ENCODE results near the gene PKNOX2. TPM values are rescaled to one million over a fixed set of nuclear protein-coding genes. Genes with fewer than 3 reads are reported as not detected.

Gene PKNOX2
- total and polyA plus RNA-seq, 7 donors = 0.23 to 4.7 (median 1.4) TPM

DNA sequence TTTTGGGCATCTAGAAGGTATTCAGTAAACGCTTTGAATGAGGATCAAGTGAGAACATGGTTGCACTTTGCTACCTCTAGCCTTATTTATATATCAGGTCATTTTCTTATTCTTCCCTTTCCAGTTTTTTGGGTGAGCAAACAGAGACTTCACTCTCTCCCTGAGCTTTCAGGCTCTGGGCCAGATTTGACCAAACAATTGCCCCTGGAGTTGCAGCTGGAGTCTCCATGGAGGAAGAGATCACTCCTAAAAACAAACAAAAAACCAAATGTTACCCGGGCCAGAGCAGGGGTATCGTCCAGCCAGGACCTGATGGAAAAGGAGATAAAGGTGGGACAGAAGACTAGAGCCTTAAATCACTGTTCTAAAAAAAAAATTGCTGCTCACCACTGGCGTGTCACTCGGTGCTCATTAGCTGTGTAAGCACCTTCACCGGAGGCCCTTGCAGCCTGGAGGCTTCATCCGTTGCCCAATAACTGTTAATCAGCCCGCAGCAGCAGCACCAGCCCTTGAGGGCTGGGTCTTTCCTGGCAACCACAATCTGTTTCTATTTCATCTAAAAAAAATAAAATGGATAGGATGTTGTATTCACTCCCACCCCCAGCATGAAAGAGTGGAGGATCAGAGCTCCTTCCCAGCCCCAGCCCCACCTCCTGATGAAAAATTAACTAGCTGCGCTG, 125.0 kb downstream of the PKNOX2 start:
- no peaks in the 10 kb centered on the region for H3K27me3 ChIP-seq
- intact Hi-C loops (cut with DNase I) = no loop called here
- no peak overlapping the region for H3K4me3 ChIP-seq
- H3K9me3 ChIP-seq = no peaks in the 10 kb centered on the region
- H3K27ac ChIP-seq = no peak overlapping the region
- TF ChIP-seq, protein P1, sequence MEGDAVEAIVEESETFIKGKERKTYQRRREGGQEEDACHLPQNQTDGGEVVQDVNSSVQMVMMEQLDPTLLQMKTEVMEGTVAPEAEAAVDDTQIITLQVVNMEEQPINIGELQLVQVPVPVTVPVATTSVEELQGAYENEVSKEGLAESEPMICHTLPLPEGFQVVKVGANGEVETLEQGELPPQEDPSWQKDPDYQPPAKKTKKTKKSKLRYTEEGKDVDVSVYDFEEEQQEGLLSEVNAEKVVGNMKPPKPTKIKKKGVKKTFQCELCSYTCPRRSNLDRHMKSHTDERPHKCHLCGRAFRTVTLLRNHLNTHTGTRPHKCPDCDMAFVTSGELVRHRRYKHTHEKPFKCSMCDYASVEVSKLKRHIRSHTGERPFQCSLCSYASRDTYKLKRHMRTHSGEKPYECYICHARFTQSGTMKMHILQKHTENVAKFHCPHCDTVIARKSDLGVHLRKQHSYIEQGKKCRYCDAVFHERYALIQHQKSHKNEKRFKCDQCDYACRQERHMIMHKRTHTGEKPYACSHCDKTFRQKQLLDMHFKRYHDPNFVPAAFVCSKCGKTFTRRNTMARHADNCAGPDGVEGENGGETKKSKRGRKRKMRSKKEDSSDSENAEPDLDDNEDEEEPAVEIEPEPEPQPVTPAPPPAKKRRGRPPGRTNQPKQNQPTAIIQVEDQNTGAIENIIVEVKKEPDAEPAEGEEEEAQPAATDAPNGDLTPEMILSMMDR (IDR thresholded peaks at IDR 0.05) = no peak
- TF ChIP-seq EP300 (IDR thresholded peaks at IDR 0.05) = no peak
- no peak for TF ChIP-seq POLR2AphosphoS5 (IDR thresholded peaks at IDR 0.05)
- TF ChIP-seq POLR2A (IDR thresholded peaks at IDR 0.05) = no peak
- 37 to 51% methylated on average over 9 of the region's 9 CpGs for WGBS, 2 donors
- no peak for DNase-seq
- H3K36me3 ChIP-seq = no peaks in the 10 kb centered on the region
- H3K4me1 ChIP-seq = peaks cover 0 to 10% (median 2%) of the 10 kb centered on the region in 4 donors

DNA sequence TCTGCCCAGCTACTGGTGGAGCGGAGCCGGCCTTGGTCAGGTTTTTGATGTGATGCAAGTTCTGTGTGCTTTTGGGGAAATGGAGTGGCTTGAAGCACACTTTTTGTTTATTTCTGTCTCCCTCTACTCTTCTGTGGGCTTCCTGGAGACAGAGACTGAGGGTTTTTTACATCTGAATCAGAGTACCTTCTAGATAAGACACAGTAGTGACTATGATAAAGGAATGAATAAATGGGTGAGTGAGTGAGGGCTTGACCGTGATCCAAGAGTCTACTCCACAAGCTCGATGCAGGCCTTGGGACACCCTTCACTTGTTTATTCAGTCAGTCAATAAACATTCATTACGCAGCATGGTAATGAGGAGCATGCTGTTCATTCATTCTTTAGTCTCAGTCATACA, 125.7 kb downstream of the PKNOX2 start:
- TF ChIP-seq, protein P1 (IDR thresholded peaks at IDR 0.05) = no peak
- no peak for TF ChIP-seq POLR2AphosphoS5 (IDR thresholded peaks at IDR 0.05)
- TF ChIP-seq EP300 (IDR thresholded peaks at IDR 0.05) = no peak
- no peak for TF ChIP-seq POLR2A (IDR thresholded peaks at IDR 0.05)
- H3K27ac ChIP-seq = no peak overlapping the region
- H3K4me3 ChIP-seq = no peak overlapping the region
- H3K4me1 ChIP-seq = peaks cover 0 to 10% (median 2%) of the 10 kb centered on the region in 4 donors
- no peak for DNase-seq
- no peaks in the 10 kb centered on the region for H3K9me3 ChIP-seq
- no peaks in the 10 kb centered on the region for H3K36me3 ChIP-seq
- 61 to 80% methylated on average over 5 of the region's 5 CpGs for WGBS, 2 donors
- intact Hi-C loops (cut with DNase I) = no loop called here
- H3K27me3 ChIP-seq = no peaks in the 10 kb centered on the region

DNA sequence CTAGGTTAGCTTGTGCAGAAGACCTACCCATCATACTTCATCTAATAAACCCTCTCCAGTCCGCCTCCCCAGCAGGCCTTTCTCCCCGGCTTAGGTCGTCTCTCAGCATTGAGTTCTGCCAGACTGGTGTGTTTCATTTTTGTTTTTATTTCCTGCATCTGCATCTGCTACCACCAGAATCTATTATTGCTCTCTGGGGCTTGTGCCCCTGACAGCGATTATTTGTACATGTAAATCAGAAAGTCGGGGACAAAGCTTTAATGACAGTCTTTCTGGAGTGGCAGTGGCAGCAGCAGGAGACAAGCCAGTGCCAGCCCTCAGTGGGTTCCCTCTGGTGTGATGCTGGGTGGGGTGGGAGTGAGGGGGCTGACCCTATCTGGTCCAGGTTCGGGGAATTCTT, 127.5 kb downstream of the PKNOX2 start:
- H3K36me3 ChIP-seq = no peaks in the 10 kb centered on the region
- H3K27ac ChIP-seq = no peak overlapping the region
- H3K4me3 ChIP-seq = no peak overlapping the region
- H3K4me1 ChIP-seq = peaks cover 0 to 10% (median 2%) of the 10 kb centered on the region in 4 donors
- TF ChIP-seq POLR2A (IDR thresholded peaks at IDR 0.05) (no peak), EP300 (IDR thresholded peaks at IDR 0.05) (no peak), POLR2AphosphoS5 (IDR thresholded peaks at IDR 0.05) (no peak)
- TF ChIP-seq, protein P1 (IDR thresholded peaks at IDR 0.05) = no peak
- no peaks in the 10 kb centered on the region for H3K27me3 ChIP-seq
- H3K9me3 ChIP-seq = no peaks in the 10 kb centered on the region
- no peak for DNase-seq
- WGBS, 2 donors = 81 to 87% methylated on average over 6 of the region's 6 CpGs
- intact Hi-C loops (cut with DNase I) = no loop called here

DNA sequence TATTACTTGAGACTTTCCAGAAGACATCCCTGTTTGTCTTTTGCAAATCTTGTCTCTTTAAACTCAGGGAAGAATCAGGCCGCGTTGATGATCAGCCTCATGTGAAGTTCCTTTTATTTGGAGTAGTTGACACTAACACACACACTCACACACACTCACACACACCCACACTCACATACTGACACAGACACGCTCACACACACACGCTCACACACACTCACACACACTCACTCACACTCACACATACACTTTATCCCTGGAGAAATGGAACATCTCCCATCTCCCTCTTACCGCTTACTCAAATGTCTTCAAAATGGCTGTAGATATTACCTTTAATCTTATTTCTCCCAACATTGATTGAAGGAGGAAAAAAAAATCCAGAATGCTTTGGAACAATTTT, 129.0 kb downstream of the PKNOX2 start:
- intact Hi-C loops (cut with DNase I) = no loop called here
- TF ChIP-seq POLR2AphosphoS5 (IDR thresholded peaks at IDR 0.05) = no peak
- TF ChIP-seq, protein P1 (IDR thresholded peaks at IDR 0.05) = no peak
- no peak for TF ChIP-seq POLR2A (IDR thresholded peaks at IDR 0.05)
- no peak for TF ChIP-seq EP300 (IDR thresholded peaks at IDR 0.05)
- Histone ChIP-seq H3K4me3 (no peak overlapping the region), H3K27me3 (no peaks in the 10 kb centered on the region), H3K36me3 (no peaks in the 10 kb centered on the region), H3K27ac (no peak overlapping the region), H3K4me1 (no peaks in the 10 kb centered on the region), H3K9me3 (no peaks in the 10 kb centered on the region)
- 80 to 86% methylated on average over 5 of the region's 5 CpGs for WGBS, 2 donors
- DNase-seq = no peak

DNA sequence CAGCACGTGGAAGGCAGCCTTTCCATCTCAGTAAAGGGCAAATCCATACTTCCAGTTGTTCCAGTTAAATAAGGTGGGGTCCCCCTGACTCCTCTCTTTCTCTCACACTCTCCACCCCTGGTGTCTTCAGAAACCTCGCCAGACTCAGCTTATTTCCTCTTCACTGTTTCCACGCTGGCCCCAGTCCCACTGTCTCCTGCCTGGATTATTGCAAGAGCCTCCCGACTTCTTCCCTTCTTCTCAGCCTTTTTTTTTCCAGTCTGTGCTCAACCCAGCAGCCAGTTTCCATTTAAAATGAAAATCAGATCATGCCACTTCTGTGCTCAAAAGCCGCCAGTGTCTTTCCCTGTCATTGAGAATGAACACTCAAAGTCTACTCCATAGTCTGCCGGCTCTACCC, 131.4 kb downstream of the PKNOX2 start:
- H3K4me3 ChIP-seq = no peak overlapping the region
- no peaks in the 10 kb centered on the region for H3K9me3 ChIP-seq
- H3K4me1 ChIP-seq = peaks cover 0 to 15% (median 10%) of the 10 kb centered on the region in 4 donors
- peak; percentile 79 for DNase-seq
- intact Hi-C loops (cut with DNase I) = no loop called here
- no peaks in the 10 kb centered on the region for H3K27me3 ChIP-seq
- H3K27ac ChIP-seq = peak overlapping the region in 1 of 4 donors; percentile 6
- 64 to 65% methylated on average over 6 of the region's 6 CpGs for WGBS, 2 donors
- no peaks in the 10 kb centered on the region for H3K36me3 ChIP-seq
- no peak for TF ChIP-seq POLR2A (IDR thresholded peaks at IDR 0.05)
- TF ChIP-seq POLR2AphosphoS5 (IDR thresholded peaks at IDR 0.05) = no peak
- no peak for TF ChIP-seq EP300 (IDR thresholded peaks at IDR 0.05)
- TF ChIP-seq, protein P1 (IDR thresholded peaks at IDR 0.05) = no peak

Measured in sigmoid colon (tissue), 7 donors.